ENCODE measurements around the gene KIAA0586. TPM values are rescaled to one million over a fixed set of nuclear protein-coding genes. Genes with fewer than 3 reads are reported as not detected.

KIAA0586 gene
- total and polyA plus RNA-seq, 2 of the 13 experiments (the other 11 are each of a cell fraction or from before 2014, with no cell fraction given): 12.6 to 25.2 TPM

GRCh38 chr14:58426670-58427280, 744 bp upstream of the KIAA0586 start (continued):
- TF ChIP-seq, protein P1, sequence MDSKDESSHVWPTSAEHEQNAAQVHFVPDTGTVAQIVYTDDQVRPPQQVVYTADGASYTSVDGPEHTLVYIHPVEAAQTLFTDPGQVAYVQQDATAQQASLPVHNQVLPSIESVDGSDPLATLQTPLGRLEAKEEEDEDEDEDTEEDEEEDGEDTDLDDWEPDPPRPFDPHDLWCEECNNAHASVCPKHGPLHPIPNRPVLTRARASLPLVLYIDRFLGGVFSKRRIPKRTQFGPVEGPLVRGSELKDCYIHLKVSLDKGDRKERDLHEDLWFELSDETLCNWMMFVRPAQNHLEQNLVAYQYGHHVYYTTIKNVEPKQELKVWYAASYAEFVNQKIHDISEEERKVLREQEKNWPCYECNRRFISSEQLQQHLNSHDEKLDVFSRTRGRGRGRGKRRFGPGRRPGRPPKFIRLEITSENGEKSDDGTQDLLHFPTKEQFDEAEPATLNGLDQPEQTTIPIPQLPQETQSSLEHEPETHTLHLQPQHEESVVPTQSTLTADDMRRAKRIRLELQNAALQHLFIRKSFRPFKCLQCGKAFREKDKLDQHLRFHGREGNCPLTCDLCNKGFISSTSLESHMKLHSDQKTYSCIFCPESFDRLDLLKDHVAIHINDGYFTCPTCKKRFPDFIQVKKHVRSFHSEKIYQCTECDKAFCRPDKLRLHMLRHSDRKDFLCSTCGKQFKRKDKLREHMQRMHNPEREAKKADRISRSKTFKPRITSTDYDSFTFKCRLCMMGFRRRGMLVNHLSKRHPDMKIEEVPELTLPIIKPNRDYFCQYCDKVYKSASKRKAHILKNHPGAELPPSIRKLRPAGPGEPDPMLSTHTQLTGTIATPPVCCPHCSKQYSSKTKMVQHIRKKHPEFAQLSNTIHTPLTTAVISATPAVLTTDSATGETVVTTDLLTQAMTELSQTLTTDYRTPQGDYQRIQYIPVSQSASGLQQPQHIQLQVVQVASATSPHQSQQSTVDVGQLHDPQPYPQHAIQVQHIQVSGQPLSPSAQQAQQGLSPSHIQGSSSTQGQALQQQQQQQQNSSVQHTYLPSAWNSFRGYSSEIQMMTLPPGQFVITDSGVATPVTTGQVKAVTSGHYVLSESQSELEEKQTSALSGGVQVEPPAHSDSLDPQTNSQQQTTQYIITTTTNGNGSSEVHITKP (CRISPR knock-in tag; IDR thresholded peaks at IDR 0.05; ENCODE audit: low read depth): no peak
- peak; percentile 64; the same call in 1 of the 2 replicates for TF ChIP-seq SALL2 (CRISPR knock-in tag; IDR thresholded peaks at IDR 0.05)
- TF ChIP-seq, protein P2, sequence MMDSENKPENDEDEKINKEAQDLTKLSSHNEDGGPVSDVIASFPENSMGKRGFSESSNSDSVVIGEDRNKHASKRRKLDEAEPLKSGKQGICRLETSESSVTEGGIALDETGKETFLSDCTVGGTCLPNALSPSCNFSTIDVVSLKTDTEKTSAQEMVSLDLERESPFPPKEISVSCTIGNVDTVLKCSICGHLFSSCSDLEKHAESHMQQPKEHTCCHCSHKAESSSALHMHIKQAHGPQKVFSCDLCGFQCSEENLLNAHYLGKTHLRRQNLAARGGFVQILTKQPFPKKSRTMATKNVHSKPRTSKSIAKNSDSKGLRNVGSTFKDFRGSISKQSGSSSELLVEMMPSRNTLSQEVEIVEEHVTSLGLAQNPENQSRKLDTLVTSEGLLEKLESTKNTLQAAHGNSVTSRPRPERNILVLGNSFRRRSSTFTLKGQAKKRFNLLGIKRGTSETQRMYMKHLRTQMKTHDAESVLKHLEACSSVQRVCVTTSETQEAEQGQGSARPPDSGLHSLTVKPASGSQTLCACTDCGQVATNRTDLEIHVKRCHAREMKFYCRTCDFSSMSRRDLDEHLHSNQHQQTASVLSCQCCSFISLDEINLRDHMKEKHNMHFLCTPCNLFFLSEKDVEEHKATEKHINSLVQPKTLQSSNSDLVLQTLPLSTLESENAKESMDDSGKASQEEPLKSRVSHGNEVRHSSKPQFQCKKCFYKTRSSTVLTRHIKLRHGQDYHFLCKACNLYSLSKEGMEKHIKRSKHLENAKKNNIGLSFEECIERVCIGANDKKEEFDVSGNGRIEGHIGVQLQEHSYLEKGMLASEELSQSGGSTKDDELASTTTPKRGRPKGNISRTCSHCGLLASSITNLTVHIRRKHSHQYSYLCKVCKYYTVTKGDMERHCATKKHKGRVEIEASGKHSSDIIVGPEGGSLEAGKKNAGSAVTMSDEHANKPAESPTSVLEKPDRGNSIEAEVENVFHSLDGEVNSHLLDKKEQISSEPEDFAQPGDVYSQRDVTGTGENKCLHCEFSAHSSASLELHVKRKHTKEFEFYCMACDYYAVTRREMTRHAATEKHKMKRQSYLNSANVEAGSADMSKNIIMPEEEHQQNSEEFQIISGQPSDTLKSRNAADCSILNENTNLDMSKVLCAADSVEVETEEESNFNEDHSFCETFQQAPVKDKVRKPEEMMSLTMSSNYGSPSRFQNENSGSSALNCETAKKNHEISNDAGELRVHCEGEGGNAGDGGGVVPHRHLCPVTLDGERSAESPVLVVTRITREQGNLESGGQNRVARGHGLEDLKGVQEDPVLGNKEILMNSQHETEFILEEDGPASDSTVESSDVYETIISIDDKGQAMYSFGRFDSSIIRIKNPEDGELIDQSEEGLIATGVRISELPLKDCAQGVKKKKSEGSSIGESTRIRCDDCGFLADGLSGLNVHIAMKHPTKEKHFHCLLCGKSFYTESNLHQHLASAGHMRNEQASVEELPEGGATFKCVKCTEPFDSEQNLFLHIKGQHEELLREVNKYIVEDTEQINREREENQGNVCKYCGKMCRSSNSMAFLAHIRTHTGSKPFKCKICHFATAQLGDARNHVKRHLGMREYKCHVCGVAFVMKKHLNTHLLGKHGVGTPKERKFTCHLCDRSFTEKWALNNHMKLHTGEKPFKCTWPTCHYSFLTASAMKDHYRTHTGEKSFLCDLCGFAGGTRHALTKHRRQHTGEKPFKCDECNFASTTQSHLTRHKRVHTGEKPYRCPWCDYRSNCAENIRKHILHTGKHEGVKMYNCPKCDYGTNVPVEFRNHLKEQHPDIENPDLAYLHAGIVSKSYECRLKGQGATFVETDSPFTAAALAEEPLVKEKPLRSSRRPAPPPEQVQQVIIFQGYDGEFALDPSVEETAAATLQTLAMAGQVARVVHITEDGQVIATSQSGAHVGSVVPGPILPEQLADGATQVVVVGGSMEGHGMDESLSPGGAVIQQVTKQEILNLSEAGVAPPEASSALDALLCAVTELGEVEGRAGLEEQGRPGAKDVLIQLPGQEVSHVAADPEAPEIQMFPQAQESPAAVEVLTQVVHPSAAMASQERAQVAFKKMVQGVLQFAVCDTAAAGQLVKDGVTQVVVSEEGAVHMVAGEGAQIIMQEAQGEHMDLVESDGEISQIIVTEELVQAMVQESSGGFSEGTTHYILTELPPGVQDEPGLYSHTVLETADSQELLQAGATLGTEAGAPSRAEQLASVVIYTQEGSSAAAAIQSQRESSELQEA (CRISPR knock-in tag; IDR thresholded peaks at IDR 0.05; ENCODE audit: not compliant biosample characterization): peak; percentile 49
- TF ChIP-seq, protein P3, sequence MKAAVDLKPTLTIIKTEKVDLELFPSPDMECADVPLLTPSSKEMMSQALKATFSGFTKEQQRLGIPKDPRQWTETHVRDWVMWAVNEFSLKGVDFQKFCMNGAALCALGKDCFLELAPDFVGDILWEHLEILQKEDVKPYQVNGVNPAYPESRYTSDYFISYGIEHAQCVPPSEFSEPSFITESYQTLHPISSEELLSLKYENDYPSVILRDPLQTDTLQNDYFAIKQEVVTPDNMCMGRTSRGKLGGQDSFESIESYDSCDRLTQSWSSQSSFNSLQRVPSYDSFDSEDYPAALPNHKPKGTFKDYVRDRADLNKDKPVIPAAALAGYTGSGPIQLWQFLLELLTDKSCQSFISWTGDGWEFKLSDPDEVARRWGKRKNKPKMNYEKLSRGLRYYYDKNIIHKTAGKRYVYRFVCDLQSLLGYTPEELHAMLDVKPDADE (CRISPR knock-in tag; IDR thresholded peaks at IDR 0.05): peak; percentile 74; the same call in 1 of the 2 replicates
- TF ChIP-seq SMAD9 (CRISPR knock-in tag; IDR thresholded peaks at IDR 0.05): 0 out of 2 replicates have a peak, but pooled peaks have one; percentile 37
- 0 out of 2 replicates have a peak, but pooled peaks have one; percentile 56 for TF ChIP-seq ZNF354B (CRISPR knock-in tag; IDR thresholded peaks at IDR 0.05)
- peak; percentile 81; the same call in 1 of the 2 replicates for TF ChIP-seq ZFP91 (CRISPR knock-in tag; IDR thresholded peaks at IDR 0.05; ENCODE audit: borderline replicate concordance)
- no peak for TF ChIP-seq NKX3-1 (CRISPR knock-in tag; IDR thresholded peaks at IDR 0.05)
- TF ChIP-seq PHF8 (CRISPR knock-in tag; IDR thresholded peaks at IDR 0.05): peak; percentile 72
- no peak for TF ChIP-seq NONO (IDR thresholded peaks at IDR 0.05)
- TF ChIP-seq NONO (CRISPR knock-in tag; conservative IDR thresholded peaks at IDR 0.05): no peak
- peak; percentile 44; the same call in 1 of the 2 replicates for TF ChIP-seq MTF1 (CRISPR knock-in tag; IDR thresholded peaks at IDR 0.05)
- peak; percentile 29; the same call in 1 of the 2 replicates for TF ChIP-seq ZNF768 (CRISPR knock-in tag; IDR thresholded peaks at IDR 0.05)

All from HepG2 (cell line).